ENCODE data around the gene ROPN1L.
A peak's percentile ranks its signal among the peaks of the same experiment; 100 is the strongest.
"Not testable (repeated sequence)": the region's sequence is repeated elsewhere in the genome, so short reads cannot be mapped to it uniquely, and the experiment has no call there.

ROPN1L gene

DNA sequence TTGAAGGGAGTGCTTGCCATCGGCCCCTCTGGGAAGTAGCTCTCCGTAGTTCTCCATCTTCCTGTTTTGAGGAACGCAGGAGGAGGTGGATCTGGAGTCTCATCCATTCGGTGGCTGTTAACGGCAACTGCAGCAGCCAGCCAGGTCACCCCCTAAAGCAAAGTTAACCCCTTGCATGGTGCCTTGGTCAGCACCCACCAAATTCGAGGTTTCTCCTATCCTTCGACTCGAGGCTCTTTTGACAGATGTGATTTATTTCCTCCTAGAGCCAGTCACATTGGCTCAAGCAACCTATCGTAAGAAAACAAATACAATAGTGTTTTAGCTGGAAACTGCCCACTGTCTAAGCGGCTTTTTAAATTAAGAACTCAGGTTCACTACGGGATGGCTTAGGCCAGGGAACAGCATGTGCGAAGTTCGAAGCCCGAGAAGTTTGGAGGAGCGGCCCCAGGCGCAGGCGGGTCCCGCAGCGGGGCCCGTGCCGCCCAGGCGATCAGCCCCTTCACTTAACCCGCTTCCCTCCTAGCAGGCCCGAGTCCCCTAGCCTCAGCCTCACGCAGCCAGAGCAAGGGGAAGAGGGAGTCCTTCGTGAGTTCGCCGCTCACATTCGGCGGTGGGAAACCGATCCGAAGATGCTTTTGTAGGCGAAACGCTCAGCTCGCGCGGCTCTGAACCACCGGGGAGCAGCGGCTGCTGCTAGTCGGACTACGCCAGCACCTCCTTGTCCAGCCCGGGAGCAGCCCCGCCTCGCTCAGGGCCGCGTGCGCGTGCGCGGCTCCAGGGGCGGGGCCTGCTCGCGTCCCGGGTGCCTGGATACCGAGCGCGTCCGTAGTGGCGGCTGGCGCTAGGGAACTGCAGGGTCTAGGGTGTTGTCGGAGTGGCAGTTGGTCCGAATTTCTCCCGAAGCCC, at the start of gene ROPN1L:
Gene ROPN1L, plus strand, starts transcription at position 797 of the 909 bp plus-strand sequence. CDS start 289 bp downstream, outside the sequence.
- peak within 1 kb of the TSS; percentile 43 for H3K27ac ChIP-seq

GRCh38 chr5:10392567-10393328, 48.9 kb upstream of the ROPN1L start:
- H3K27ac ChIP-seq, result not testable (repeated sequence)

More for the DNA sequence above, at the start of gene ROPN1L:
- no peak for TF ChIP-seq CTCF (conservative IDR thresholded peaks at IDR 0.05)
- no peak for TF ChIP-seq ZFX (IDR thresholded peaks at IDR 0.05)

- TF ChIP-seq ZFX (IDR thresholded peaks at IDR 0.05), result no peak
- TF ChIP-seq CTCF (conservative IDR thresholded peaks at IDR 0.05), result no peak
- H3K27ac ChIP-seq, result no peak overlapping the region
Observed at GRCh38 chr5:10393491-10393890, 48.2 kb upstream of the ROPN1L start.

- TF ChIP-seq ZFX (IDR thresholded peaks at IDR 0.05), result no peak
- no peak for TF ChIP-seq CTCF (conservative IDR thresholded peaks at IDR 0.05)
- H3K27ac ChIP-seq, result no peak overlapping the region
Observed at GRCh38 chr5:10396552-10396951, 45.1 kb upstream of the ROPN1L start.

- no peak for TF ChIP-seq ZFX (IDR thresholded peaks at IDR 0.05)
- TF ChIP-seq CTCF (conservative IDR thresholded peaks at IDR 0.05), result no peak
- no peak overlapping the region for H3K27ac ChIP-seq
Observed at GRCh38 chr5:10399839-10400238, 41.8 kb upstream of the ROPN1L start.

DNA sequence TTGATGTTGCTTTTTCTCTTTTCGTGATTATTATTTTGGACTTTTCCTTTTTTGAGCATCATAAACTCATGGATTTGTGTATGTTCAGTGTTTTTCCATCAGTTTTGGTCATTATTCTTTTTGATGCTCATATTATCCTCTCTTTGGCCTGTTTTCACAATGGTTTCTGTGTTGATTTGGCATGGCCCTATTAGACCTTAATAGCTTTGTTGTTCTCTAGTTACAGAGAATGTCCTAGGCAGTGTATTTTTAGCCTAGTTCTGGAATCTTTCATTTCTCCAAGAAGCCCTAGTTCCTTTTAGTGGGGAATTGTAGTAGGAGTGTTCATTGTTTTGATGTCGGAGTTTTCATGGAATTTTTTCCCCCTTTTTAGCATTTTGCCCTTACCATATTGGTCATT, 41.3 kb upstream of the ROPN1L start:
- no peak overlapping the region for H3K27ac ChIP-seq
- TF ChIP-seq ZFX (IDR thresholded peaks at IDR 0.05) (no peak), CTCF (conservative IDR thresholded peaks at IDR 0.05) (no peak)

DNA sequence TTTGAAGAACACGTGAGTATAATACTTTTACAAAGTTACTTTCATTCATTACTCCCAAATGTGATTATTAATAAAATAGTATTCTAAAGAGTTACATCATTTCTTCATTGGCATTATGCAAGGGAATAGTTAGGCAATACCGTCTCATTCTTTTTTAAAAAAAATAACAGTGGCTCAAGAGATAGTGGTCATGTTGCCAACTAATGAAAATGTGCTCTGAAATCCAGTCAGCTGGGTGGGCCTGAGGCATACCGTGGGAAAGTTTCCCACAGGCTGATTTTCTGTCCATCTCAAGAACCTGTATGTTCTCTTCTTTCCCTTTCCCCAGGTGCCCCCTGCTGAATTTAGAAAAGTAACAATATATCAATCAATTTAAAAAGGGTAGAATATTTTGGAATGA, 40.8 kb upstream of the ROPN1L start:
- no peak overlapping the region for H3K27ac ChIP-seq

More for the DNA sequence above, 40.8 kb upstream of the ROPN1L start:
- no peak for TF ChIP-seq CTCF (conservative IDR thresholded peaks at IDR 0.05)
- TF ChIP-seq ZFX (IDR thresholded peaks at IDR 0.05), result no peak
